Inflammatory macrophage treated with lipopolysaccharide for 4 hours (primary cell): ENCODE results near the gene TMEM52B.
A peak's percentile ranks its signal among the peaks of the same experiment; 100 is the strongest.
"Not testable (repeated sequence)": the region's sequence is repeated elsewhere in the genome, so short reads cannot be mapped to it uniquely, and the experiment has no call there.

Source experiments
- DNase-seq: peaks from one replicate; pipeline ENCODE4 v3.0.0-alpha.2; 2020

Gene TMEM52B

DNA sequence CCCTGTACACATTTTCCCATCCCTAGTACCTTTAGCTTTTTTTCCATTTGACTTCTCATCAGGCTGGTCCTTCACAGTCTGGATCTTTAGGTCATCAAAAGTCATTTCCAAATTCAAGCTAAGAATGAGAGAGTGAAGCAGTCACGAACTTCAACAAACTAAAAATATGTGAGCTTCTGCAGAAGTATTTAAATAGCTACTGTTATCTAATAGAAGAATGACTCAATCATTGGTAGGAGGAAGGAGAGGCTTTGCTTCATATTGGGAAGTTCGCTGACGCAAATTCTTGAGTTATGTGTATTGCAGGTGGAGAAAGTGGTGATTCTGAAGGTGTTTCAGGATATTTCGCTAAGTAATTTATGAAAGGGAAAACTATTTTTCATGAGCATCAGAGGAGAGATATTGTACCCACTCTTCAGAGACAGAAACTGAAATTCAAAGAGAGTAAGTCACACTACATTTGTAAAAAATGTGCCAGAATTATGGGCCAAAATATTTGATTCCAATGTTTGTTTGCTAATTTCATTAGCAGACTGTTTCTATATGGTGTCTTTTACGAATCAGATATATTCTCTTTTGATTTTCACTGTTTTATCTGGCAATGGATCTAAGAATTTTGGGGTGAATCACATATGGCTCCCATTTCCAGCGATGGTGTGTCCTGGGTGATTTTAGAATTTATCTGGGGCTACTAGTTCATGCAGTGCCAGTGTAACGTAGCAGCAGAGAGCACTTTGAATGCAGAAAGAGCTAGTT, 6.7 kb upstream of the TMEM52B start, which contains the start of gene OLR1:
Gene OLR1 (minus strand): TSS at position 160 of the 756 bp plus-strand sequence. CDS start 55 bp downstream, at position 105.
- DNase-seq: peak; percentile 94

DNA sequence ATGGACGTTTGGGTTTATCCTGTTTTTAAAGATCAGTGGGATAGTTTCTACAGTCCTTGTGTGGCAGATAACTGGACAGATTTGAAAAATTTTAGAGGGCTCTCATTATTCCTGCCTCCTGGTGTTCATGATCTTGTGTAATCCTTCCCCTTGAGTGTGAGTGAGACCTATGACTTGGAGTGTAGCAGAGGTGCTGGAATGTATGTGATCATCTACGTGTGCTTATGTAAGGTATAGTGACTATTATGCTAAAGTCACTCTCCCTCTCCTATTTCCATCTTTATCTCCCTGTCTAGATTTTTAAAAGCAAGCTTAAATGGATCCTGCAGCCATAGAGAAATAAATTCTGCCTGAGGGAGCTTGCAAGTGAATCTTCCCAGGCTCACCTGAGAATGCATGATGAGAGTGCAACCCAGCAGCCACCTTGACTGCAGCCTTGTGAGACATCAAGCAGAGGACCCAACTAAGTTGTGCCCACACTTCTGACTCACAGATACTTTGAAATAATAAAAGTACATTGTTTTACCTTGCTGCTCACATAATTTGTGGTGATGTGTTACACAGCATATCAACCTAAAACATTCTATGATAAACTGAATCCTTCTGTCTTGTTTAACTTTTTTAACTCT, 3.7 kb upstream of the TMEM52B start:
- DNase-seq: no peak

GRCh38 chr12:10175846-10176636, 2.8 kb upstream of the TMEM52B start:
- no peak for DNase-seq

GRCh38 chr12:10179776-10180181, 947 bp downstream of the TMEM52B start:
- no peak for DNase-seq

GRCh38 chr12:10182354-10183049, 3.7 kb downstream of the TMEM52B start:
- DNase-seq: peak; percentile 97

DNA sequence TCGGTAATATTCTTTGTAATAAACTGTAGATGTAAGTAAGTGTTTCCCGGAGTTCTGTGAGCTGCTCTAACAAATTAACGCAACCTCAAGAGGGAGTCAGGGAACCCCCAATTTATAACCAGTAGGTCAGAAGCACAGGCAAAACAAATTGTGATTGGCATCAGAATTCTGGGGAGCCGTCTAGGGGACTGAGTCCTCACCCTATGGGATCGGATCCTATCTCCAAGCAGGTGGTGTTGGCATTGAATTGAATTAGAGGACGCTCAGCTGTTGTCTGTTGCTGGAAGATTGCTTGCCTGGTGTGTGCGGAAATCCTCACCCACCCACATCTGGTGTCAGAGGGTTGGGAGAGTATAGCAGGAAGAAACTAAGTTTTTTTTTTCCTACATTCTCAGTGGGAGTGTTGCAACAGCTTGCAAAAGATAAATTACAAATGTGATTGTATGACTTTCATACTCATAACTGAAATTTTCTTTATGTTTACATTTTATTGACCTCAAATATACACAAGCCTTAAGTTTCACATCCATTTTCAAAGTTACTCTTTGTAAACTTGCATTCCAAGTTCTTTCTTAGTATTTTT, 5.5 kb downstream of the TMEM52B start:
- peak; percentile 94 for DNase-seq

DNA sequence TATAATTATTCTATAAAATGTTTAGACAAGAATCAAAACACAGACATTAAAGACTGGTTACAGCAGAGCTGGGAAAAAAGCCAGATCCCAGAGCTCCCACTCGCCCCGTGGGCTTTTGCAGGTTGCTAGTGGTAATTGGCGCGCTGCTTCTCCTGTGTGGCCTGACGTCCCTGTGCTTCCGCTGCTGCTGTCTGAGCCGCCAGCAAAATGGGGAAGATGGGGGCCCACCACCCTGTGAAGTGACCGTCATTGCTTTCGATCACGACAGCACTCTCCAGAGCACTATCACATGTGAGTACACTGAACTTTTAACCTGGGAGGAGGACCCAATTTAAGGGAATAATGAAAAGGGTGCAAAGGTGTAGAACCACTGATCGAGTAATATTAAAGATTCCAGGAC, 7.5 kb downstream of the TMEM52B start:
- DNase-seq: peak; percentile 93

DNA sequence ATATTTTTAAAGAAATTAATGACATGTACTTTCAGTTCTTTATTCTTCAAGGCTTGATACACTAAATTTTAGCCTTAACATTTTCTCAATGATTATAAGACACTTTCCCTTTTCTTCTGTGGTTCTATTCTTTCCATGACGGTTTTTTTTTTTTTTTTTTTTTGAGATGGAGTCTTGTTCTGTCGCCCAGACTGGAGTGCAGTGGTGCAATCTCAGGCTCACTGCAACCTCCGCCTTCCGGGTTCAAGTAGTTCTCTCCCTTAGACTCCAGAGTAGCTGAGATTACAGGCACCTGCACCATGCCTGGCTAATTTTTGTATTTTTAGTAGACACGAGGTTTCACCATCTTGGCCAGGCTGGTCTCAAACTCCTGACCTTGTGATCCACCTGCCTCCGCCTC, 8.1 kb downstream of the TMEM52B start:
- peak; percentile 73 for DNase-seq

DNA sequence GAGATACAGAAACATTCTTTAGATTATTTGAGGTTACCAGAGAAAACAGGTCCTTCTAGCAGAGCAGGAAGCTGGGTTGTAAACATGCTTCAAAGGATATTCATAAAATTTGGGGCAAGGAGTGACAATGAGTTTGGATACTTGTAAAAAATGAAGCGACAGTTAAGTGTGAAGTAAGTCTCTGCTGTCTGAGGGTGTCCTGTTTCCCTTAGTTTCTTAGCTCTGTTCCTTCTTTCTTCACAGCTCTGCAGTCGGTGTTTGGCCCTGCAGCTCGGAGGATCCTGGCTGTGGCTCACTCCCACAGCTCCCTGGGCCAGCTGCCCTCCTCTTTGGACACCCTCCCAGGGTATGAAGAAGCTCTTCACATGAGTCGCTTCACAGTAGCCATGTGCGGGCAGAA, 10.8 kb downstream of the TMEM52B start:
- DNase-seq: peak; percentile 29

DNA sequence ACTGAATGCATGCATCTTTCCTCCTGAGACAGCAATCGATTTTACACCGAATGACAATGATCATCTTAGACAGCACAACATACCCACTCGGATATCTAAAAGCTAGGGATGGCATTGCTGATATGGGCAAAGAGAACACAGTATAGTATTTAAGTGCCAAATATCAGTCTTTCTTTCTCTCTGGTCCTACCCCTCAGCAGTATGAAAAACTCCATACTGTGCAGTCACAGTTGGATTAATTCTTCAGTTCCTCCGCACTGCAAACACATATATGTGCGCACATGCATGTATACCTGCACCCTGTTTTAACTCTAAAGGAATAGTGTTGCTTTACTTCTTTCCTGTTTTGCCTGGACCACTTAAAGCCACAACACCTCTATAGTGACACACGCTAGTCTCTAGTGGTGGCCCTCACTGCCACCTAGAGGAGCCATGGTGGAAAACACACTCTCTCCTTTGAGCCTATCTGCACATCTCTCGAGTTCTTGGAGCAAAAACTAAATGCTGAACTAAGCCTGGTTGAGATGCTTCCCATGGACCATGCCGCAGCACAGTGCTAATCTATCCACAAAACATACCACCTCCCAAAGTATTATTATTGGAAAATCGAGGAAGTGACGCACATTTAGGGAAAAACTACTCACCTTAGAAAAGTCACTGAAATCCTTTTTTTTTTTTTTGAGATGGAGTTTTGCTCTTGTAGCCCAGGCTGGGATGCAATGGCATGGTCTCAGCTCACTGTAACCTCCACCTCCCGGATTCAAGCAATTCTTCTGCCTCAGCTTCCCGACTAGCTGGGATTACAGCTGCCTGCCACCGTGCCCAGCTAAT, 11.9 kb downstream of the TMEM52B start:
- peak; percentile 78 for DNase-seq

DNA sequence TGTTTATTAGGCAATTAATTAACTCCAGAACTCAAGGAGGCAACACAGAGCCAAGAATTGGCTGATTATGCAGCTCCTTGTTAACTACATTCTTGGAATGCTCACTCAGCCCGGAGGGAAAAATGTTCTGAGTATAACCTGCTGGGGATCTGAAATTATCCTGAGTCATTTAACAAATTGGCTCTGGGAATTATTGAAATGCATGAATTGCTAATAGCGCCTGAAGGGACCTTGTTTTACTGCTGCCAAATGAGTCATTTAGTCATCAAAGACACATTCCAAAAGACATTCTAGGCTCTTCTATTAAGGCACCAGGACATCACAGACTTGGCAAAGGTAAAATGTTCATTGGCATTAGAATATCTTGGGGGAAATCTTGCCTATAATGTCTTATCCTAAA, 13.0 kb downstream of the TMEM52B start:
- DNase-seq: no peak

DNA sequence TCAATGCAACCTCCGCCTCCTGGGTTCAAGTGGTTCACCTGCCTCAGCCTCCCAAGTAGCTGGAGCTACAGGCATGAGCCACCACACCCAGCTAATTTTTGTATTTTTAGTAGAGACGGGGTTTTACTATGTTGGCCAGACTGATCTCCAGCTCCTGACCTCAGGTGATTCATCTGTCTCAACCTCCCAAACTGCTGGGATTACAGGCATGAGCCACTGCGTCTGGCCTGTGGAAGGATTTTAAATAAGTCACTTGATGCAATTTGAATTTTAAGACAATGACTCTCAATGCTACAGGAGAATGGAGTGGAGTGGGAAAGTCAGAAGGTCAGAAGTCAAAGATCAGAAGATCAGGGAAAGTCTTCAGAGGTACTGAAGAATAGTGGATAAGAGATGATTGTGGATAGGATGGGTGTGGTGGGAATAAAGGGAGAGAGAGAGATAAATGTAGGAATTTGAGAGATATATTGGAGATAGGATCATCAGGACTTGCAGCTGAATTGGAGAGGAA, 15.4 kb downstream of the TMEM52B start:
- DNase-seq: no peak

DNA sequence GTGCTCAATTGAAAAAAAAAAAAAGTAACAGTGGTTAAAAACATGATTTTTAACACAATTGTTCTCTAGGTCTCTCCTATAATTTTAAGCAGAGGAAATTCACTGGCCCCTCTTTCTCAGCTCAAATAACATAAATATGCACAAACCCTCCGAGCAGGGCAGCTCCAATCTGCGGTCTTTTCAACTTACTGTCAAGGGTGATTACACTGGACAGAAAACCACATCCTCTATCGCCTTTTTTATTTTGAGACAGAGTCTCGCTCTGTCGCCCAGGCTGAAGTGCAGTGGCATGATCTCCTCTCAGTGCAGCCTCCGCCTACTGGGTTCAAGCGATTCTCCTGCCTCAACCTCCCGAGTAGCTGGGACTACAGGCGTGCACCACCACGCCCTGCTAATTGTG, 17.4 kb downstream of the TMEM52B start:
- no peak for DNase-seq

- DNase-seq: no peak
These were observed 19.0 kb downstream of the TMEM52B start for GRCh38 chr12:10197879-10198278.

GRCh38 chr12:10204495-10204894, 25.7 kb downstream of the TMEM52B start:
- not testable (repeated sequence) for DNase-seq

GRCh38 chr12:10205220-10205807, 26.5 kb downstream of the TMEM52B start:
- DNase-seq: no peak

DNA sequence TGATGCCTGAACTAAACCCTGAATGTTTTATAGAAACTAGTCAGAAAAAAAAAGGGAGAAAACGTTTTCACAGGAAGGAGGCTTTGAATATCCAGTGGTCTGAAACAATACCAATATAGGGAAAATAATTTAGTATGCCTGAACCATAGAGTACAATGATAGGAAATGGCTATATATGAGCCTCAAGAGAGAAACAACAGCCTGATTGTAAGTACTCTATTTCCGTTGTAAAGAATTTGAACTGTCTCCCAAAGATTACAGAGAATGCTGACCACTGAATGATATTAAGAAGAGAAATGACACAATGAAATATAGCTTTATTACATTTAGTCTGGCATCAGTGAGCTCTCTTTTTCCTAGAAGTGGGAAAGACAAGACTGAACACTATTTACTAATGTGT, 28.3 kb downstream of the TMEM52B start:
- no peak for DNase-seq

- no peak for DNase-seq
These were observed 31.4 kb downstream of the TMEM52B start for GRCh38 chr12:10210225-10210624.

- no peak for DNase-seq
These were observed 32.5 kb downstream of the TMEM52B start for GRCh38 chr12:10211101-10211939.
